ENCODE data around the gene FRRS1L.
A peak's percentile ranks its signal among the peaks of the same experiment; 100 is the strongest.

Gene FRRS1L

DNA sequence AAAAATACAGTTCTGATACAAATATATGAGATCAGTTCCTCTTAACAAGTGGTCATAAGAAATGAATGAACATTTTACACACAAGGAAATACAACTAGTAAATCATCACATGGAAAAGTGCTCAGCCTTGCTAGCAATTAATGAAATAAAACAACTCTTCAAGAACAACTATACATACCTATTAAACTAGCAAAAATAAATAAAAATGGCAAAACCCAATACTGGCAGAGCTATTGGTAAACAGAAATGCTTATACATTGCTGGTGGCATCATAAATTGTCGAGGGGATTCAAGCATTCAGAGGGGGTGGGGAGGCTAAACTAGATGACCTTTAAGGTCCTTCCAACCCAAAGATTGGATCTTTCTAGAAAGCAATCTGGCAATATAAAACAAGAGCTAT, 5.9 kb upstream of the FRRS1L start:
- DNase-seq = no peak

DNA sequence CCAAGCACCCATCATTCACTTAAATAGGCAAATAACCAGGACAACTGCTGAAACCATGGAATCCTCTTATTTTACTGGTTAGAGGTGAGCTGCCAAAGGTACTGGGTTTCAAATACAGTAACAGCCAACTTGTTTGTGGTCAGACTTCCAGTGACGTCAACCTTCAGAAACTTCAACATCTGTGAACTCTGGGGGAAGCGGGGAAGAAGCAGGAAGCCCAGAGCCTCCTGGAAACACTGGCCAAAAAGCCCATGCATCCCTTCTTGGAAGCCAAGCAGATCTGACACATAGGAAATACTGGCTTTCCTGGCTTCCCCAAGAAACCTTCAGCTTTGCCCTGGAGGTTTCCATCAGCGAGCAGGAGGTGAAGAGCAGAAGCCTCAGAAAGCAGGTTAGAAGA, 4.9 kb upstream of the FRRS1L start:
- DNase-seq = no peak

DNA sequence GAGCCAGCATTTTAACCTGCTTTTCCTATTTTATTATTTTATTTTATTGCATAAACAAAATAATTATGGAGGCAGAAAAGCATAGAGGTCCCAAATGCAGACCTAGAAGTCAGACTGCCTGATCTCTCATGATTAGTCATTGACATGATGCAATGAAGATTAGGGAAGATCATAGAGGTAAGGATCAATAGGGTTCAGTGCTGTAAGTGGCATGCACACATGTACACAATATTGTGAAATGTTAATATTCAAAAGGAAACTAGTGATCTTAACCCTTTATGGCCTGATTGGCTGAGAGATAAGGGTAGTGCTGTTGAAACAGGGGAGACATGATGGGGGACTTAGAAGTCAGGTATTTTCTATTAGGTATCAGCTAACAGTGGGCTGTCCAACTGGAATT, 1.1 kb upstream of the FRRS1L start:
- DNase-seq = no peak

DNA sequence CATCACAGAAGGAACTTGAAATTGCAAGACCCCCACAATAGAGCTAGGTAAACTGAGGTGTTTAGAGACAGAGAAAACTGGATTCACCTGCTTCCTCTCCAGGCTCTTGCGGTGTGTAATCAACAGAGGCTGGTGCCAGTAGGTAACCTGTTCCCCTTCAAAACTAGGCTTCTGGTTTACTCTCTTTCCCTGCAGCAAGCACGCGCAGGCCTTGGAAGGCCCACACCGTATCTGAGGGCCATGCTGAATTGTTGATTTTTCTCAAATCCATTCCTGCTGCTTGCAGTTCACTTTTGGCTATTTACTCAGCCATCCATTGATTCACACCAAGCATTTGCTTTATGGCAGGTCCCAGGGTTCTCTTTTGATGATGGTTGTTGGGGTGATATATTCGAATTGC, 667 bp upstream of the FRRS1L start:
- DNase-seq = no peak

DNA sequence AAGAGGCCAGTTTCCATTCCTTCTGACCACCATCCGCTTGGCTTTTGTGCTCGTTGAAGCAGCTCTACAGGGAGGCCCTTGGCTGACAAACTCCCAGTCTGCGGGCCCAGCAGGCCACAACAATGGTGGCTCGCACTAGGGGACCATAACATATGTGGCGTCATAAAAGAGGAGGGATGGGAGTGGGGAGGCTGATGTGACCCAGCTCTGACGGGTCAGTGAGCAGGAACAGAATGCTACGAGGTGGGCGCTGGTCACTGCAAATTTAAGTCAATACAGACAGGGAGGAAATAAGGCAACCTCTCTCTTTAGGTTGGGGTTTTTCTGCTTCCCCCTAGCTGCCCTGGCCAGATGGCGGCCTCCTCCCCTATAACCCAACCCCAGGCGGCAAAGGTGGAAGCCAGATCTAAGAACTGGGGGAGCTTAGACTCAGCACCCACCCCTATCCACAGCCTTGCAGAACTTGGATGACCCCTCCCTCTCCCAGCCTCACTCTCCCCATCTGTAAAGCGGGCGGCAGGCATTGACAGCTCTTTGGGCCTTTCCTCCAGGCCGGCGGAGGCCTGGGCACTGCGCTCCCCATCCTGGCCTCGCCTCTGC, 778 bp downstream of the FRRS1L start:
- DNase-seq = no peak

DNA sequence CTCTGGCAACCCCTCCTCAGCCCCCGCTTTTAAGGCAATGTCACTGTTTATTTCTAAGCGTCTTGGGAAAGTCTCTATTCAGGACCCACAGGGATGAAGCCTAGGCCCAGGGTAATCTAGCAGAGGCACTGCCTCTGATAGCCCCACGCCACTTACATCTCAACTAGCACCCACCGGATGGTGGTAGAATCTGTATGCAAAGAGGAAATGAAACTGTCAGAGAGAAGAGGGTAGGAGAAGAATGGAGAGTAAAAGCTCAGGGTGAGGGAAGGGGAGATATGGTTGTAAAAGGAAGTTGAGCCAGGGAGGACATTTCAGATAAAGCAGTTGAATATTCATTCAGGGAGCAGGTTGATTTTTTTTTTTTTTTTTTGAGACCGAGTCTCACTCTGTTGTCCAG, 3.0 kb downstream of the FRRS1L start:
- no peak for DNase-seq

DNA sequence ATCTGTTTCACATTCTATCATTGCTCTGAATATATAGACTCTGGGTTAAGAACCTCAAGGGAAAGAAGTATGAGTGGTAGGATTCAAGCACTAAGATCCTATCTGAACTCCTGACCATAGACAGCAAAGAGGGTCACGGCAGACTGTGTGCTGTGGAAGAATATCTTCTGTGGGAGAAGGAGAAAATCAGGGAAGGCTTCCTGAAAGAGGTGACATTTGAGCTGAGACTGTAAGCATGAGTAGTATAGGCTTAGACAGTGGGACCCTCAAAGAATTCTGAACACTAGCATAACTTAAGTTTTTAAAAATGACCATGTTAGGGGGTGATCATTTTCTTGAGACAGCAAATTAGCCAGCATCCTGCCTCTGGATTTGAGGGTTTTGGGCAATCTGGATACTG, 3.9 kb downstream of the FRRS1L start:
- DNase-seq = no peak

DNA sequence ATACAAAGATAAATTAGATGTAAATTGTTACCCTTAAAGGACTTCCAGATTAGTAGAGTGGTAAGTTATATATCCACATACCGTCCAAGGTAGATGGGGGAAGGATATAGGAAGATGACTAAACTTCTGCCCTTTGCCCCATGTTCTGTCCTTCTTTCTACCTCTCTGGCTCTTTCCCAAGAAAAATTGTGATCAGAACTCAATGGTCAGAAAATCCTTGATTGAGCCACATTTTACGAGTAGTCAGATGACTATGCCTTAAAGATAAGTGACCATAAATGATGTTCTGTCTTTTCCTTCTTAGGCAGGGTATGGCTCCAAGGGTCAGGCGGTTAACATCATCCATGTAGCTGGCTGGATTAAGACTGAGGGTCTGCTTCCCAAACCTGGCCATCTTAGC, 4.4 kb downstream of the FRRS1L start:
- no peak for DNase-seq

DNA sequence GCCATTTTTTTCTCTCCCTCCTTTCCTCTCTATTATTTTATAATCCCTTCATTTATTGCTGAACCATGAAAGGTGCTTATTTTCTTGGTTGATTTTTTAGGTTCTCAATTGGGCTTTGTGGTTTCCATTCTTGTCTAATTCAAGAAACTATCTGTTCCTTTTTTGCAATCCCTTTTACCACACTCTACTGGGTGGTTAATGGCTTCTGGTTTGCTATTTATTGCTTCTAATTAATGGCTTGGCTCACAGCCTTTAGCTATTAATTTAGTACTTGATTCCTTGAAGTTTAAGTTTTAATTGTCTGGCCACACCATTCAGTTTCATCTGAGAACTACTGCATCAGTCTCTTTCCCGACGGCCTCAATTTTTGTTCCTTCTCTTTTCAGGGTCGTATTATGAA, 5.6 kb downstream of the FRRS1L start:
- DNase-seq = no peak

DNA sequence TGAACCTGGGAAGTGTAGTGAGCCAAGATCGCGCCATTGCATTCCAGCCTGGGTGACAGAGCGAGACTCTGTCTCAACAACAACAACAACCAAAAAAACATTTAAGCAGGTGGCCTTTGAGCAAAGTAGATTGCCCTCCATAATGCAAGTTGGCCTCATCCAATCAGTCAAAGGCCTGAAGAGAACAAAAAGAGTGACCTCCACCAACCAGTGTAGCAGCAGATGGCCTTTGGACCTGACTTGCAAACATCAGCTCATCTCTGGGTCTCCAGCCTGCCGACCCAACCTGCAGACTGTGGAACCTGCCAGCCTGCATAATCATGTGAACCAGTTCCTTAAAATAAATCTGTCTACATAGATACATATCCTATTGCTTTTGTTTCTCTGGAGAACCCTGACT, 7.5 kb downstream of the FRRS1L start:
- DNase-seq = no peak

DNA sequence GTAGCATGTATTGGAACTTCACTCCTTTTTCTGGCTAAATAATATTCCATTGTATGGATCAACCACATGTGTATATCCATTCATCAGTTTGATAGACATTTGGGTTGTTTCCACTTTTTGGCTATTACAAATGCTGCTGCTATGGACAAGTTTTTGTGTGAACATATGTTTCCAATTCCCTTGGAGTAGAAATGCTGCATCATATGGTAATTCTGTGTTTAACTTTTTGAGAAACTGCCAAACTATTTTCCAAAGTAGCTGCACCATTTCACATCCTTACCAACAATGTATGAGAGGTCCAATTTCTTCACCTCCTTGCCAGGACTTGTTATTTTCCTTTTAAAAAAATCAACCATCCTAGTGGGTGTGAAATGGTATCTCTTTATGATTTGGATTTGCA, 8.4 kb downstream of the FRRS1L start:
- DNase-seq = no peak

DNA sequence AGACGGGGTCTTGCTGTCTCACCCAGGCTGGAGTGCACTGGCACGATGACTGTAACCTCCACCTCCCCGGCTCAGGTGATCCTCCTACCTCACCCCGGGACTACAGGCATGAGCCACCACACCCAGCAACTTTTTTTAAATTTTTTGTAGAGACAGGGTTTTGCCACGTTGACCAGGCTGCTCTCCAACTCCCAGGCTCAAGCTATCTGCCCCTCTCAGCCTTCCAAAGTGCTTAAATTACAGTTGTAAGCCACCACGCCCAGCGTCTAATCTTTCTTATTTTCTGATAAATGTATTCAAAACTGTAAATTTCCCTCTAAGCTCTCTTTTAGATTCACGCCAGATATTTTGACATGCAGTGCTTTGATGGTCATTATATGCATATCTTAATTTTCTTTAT, 10.3 kb downstream of the FRRS1L start:
- no peak for DNase-seq

DNA sequence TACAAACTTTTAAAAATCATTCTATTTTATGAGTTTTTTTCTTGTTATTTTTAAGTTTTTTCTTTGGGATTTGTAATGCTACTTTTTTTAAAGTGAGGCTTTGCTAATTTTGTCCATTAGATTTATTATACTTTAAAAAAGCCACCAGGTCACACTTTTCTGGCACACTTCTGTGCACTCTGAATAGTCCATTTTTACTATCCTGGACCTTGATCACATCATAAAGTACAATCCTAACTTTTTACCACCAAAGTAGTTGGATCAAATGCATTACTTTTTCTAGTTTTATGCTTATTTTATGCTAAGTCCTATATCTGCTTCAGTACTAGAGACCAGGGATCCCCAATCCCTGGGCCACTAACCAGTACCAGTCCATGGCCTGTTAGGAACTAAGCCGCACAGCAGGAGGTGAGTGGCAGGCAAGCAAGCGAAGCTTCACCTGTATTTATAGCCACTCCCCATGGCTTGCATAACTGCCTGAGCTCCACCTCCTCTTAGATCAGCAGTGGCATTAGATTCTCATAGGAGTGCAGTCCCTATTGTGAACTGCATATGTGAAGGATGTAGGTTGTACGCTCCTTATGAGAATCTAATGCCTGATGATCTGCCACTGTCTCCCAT, 16.0 kb downstream of the FRRS1L start:
- DNase-seq = no peak

DNA sequence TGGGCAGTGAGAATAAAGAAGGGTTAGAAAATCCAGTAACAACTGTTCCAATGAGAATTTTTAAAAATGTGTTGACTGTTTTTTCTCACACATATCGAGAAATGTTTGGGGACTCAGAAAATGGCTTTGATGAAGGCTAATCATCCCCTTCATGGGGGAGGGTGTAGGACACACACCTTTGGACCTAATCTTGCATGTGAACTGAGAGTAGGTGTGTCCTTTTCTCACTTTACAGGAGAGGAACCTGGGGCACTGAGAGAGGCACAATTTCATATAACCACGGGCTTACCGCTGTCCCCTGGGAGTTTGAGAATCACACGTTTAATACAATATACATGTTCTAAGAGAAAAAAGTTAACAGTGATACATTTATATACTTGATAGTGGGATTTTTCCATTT, 17.3 kb downstream of the FRRS1L start:
- DNase-seq = no peak

DNA sequence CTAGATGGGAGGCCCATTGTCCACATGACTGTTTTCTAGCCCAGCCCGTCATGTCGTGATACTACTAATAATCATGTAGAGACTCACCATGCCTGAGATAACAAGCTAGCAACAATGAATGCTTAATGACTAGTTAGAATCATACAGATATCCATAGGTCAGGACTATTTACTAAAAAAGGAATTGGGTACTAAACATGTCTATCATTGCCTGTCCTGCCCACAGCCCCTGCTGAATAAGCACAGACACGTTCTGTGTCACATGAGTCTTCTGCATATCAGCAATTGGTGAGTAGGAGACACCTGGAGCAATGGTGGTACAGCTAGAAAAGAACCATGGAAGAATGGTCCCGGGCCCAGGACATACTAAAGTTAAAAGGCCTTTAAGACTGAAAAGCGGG, 18.0 kb downstream of the FRRS1L start:
- no peak for DNase-seq

DNA sequence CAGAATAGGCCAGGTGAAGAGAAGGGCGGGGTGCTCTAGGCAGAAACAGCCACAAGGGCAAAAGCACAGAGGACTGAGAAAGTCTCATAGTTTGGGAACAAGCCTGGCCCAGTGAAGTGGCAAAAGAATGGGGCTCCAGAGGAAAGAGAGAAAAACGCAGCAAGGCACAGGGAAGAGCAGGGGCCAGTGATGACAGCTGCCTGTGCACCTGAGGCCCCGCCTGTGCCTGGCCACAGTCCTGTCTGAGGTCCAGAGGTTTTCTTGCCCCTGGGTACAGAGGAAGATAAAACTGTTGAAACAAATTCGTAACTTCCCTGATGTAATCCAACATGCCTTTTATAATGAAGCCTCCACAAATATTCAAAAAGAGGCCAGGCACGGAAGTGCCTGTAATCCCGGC, 22.0 kb downstream of the FRRS1L start:
- no peak for DNase-seq

DNA sequence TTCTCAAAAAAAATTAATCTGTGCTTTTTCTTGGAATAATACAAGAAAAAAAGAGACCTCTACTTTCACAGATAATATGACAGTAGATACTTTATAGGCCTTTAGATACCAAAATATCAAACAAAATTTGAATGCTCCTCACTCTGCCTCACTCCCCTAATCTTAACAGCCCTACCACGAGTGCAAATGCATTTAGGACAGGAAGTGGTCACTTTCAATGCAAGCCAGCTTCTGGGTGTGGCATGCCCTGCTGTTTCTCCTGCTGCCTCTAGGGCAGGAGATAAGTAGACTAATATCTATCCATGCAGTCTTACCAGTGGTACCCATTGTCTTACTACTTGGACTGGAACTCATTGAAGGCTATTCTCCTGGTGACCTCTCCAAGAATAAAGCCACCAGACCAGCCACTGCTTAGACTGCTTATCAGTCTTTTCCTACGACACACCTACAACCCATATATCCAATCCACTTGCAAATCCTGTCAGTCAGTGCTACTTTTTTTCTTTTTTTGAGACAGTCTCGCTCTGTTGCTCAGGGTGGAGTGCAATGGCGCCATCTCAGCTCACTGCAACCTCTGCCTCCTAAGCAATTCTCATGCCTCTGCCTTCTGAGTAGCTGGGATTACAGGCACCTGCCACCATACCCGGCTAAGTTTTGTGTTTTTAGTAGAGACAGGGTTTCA, 23.0 kb downstream of the FRRS1L start:
- DNase-seq = peak; percentile 14

DNA sequence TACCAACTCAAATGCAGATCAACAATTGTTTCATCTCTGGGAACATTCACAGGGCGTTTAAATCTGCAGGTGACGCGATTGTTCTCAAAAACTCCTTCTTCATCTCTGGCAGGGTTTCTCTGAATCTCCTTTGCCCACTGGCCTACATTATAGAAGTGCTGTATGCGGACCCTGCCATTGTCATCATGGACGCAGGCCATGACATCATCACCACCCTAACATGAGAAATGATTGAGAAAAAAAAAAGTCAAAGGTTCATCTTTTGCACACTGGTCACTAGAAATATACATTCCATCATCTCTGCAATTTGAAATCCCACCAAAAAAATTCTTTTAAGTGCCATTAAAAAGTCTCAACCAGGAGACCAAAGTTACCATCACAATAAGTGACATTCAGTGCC, 25.7 kb downstream of the FRRS1L start:
- no peak for DNase-seq

DNA sequence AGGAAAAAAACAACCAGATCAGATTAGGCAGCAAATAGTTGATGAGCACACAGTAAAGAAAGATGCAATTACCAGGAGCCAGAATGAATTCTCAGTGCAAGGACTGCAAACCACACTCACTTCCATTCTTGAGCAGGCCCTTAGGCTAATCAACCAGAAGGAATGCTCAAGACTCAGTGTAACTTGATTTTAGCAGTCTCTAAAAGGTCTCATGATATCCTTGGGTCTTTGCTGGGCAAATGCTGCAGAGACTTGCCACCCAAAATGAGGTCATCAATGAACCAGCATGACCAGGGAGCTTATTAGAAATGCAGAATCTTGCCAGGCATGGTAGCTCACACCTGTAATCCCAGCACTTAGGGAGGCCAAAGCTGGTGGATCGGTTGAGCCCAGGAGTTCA, 27.2 kb downstream of the FRRS1L start:
- no peak for DNase-seq

DNA sequence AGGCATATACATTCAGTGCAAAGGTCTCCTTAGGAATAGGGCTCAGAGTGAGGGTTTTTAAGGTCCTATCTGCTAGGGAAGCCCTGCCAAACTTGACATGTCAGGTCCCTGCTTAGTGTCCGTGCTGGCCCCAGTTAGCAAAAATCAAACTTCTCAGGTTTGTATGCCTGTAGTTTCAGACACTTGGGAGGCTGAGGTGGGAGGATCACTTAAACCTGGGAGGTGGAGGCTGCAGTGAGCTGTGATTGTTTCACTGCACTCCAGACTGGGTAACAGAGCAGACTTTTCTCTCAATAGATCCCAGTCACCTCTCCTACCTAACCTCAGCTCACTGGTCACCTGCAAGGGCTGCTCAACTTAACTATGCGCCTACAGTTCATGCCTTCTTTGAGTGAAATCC, 28.6 kb downstream of the FRRS1L start:
- DNase-seq = no peak

DNA sequence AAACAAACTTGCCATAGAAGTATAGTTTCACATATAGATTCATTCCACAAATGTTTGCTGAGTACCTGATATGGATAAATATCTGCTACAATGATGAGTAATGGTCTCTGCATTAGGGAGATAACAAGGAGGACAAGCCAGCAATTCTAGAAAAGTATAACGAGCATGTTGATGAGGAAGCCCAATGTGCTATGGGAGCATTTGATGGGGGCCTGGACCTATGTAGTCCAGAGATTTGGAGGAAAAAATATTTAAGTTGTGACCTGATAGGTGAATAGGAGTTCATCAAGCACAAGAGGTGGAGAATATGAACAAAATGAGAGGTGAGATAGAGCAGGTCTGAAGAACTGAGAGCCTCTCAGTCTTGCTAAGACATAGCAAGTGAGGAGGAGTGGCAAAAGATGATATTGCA, 32.9 kb downstream of the FRRS1L start:
- no peak for DNase-seq

DNA sequence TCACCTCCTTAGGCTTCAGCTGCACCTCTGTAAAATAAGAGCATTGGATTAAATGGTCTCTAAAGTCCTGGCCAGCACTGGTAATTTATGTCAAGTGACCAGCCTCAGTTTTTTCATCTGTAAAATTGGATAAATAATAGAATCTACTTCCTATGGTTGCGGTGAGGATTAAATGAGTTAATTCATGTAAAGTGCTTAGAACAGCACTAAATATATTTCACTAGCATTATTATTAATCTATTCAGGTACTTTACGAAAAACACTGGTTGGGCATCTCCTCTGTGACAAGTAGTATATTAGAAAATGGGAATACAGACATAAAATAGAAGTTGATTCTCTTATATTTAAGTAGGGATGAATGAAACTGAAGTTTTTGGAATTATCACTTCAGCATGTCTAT, 33.5 kb downstream of the FRRS1L start:
- DNase-seq = no peak

DNA sequence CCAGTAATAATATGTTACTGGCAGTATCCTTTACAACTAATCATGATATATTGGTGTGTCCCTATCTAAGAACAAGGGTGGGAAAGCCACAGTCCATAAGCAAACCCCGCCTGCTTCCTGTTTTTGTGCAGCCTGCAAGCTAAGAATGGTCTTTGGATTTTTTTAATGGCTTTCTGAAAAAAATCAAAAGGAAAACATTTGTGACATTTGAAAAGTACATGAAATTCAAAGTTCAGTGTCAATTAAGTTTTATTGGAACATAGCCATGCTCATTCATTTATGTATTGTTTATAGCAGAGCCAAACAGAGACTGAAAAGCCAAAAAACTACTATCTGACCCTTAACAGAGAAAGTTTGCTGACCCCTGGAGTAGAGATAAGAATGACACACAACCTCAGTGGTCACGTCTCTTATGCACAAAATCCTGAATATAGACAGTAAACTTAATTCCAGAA, 34.5 kb downstream of the FRRS1L start:
- DNase-seq = no peak

DNA sequence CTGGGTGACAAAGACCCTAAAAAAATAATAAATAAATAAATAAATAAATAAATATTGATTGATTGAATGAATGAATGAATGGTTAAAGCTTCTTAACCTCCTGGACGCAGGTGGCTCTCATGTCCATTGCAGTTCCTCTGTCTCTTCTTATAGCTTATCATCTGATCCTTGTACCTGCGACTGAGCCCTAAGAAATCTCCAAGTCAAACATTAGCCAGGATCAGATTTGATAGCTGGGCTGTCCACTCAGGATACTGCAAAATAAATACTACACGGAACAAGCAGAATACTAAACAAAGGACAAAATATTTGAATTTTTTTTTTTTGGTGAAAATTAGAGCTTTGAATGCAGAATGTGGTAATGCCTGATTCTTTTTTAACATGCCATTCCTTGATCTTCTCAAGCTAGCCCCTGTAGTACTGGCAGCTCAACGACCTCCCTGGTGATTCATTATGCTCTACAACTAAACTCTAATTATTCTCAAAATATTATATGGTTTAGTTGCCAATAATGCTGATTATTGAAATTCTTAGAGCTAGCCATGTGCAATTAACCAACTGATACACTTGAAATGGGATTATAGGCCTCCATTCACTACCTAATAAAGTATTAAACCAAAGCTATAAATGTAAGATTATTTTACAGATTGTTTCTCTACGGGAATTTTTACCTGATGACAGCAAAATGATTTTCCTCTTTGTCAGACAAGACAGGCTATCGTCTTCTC, 37.4 kb downstream of the FRRS1L start:
- no peak for DNase-seq

Measured in stimulated activated CD4-positive, alpha-beta T cell treated with anti-CD3 and anti-CD28 coated beads, Interleukin-1b, Interleukin-23, amount 100 ng/mL, for 48 hours (primary cell).